Activated CD8-positive, alpha-beta memory T cell treated with anti-CD3 and anti-CD28 coated beads, Interleukin-2, amount 50 U/mL, for 24 hours (primary cell): ENCODE data around the gene BRF1.
"Not testable (repeated sequence)": the region's sequence is repeated elsewhere in the genome, so short reads cannot be mapped to it uniquely, and the experiment has no call there.

Experiments
- DNase-seq: peaks from one replicate; pipeline ENCODE4 v3.0.0-alpha.2; 2020; ENCODE audit errors: extremely low read depth

The BRF1 gene

GRCh38 chr14:105315941-105316576 lies 15.3 kb upstream of the BRF1 start:
- no peak for DNase-seq

GRCh38 chr14:105315211-105315721 lies 14.5 kb upstream of the BRF1 start:
- DNase-seq = no peak

- no peak for DNase-seq
Measured at GRCh38 chr14:105314287-105315200, 13.7 kb upstream of the BRF1 start, which contains the start of gene PACS2. PACS2 (plus strand) TSS chr14:105314748; CDS start chr14:105314919, 171 bp downstream.

- no peak for DNase-seq
Measured at GRCh38 chr14:105313381-105314286, 12.8 kb upstream of the BRF1 start.

DNA sequence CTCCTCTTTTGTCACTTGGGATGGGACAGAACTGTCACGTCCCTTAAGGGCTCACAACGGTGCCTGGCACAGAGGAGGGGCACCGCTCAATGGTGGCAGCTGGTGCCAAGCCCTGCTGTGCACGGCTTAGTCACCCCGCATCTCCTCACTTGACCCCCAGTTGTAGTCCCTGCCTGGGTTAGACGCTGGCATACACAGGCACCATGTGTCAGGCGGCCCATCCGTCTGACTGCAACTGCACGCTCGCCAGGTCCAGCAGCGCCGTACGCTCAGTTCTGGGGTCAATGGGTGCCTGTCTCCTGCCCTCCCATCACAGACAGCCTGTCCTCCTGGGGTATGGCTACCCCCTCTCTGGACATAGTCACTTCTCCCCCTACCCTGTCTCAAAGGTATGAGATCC lies 12.2 kb upstream of the BRF1 start:
- no peak for DNase-seq

GRCh38 chr14:105311838-105312237 lies 11.0 kb upstream of the BRF1 start:
- no peak for DNase-seq

GRCh38 chr14:105309371-105309770 lies 8.6 kb upstream of the BRF1 start:
- DNase-seq = no peak

GRCh38 chr14:105307052-105307727 lies 6.4 kb upstream of the BRF1 start:
- no peak for DNase-seq

DNA sequence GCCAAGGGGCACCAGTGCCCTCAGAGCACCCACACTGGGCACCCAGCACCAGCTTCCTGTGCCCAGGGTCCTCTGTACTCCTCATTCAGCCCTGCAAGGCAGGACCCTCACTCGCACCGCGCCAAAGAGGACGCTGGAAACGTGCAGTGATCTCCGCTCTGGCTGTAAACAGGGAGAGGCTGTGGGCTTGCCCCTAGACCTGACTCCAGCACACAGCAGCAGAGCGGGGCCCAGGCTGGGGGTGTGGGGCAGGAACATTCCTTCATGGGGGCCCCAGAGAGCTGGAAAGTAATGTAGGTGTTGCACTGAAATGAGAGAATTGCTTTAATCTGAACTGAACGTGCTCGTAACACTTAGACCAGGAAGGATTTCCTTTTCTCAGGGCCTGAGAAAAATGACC lies 5.0 kb upstream of the BRF1 start:
- DNase-seq = no peak

- no peak for DNase-seq
Measured at GRCh38 chr14:105305345-105305744, 4.5 kb upstream of the BRF1 start.

- DNase-seq = no peak
Measured at GRCh38 chr14:105304565-105304964, 3.8 kb upstream of the BRF1 start.

- no peak for DNase-seq
Measured at GRCh38 chr14:105303949-105304348, 3.1 kb upstream of the BRF1 start.

DNA sequence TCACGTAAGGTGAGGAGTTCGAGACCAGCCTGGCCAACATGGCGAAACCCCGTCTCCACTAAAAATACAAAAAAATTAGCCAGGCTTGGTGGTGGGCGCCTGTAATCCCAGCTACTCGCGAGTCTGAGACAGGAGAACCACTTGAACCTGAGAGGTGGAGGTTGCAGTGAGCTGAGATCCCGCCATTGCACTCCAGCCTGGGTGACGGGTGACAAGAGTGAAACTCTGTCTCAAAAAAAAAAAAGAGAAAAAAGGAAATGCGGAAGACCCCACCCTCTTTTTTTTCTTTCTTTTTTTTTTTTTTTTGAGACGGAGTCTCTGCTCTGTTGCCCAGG lies 1.1 kb upstream of the BRF1 start:
- not testable (repeated sequence) for DNase-seq

GRCh38 chr14:105301103-105301914 lies 508 bp upstream of the BRF1 start:
- DNase-seq = peak; percentile 99

DNA sequence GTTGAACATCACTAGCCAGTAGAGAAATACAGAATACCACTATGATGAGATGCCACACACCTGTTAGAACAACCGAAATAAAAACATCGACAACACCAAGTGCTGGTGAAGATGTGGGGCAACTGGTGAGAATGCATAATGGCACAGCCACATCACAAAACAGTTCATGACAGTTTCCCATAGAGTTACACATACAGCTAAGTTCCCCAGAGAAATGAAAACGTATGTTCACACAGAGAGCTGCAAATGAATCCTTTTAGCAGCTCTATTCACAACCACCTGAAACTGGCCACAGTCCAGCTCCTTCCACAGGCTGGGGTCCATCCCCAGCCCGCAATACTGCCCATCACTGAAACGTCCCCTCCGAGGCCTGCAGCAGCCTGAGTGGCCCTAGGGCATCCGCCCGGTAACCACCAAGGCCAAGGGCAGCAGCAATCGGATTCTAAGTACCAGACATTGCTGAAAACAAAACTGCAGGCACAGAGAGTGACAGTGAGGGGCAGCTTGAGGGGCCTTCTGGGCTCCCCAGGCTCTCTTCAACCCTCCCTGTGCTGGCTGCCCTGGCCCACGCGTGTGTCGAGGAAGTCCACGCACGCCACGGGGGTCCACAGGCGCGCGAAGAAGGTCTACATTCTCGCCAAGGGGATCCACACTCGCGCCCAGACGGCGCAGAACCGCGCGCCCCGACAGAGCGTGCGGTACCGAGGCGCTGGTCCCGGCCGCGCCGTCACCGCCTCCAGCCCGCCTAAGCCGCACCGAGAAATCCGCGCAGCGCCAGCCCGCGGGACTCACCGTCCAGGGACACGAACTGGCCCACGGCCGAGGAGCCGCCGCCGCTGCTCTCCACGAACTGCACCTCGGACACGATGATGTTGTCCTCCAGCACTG lies 903 bp downstream of the BRF1 start:
- DNase-seq = no peak

DNA sequence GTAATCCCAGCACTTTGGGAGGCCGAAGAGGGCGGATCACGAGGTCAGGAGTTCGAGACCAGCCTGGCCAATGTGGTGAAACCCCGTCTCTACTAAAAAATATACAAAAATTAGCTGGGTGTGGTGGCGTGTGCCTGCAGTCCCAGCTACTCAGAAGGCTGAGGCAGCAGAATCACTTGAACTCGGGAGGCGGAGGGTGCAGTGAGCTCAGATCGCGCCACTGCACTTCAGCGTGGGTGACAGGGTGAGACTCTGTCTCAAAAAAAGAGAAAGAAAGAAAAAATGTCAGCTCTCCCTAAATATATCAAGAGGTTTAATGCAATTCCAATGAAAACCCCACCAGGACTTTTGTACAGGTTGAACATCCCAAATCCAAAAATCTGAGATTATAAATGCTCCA lies 3.5 kb downstream of the BRF1 start:
- DNase-seq = not testable (repeated sequence)

GRCh38 chr14:105294142-105294597 lies 6.6 kb downstream of the BRF1 start:
- no peak for DNase-seq

DNA sequence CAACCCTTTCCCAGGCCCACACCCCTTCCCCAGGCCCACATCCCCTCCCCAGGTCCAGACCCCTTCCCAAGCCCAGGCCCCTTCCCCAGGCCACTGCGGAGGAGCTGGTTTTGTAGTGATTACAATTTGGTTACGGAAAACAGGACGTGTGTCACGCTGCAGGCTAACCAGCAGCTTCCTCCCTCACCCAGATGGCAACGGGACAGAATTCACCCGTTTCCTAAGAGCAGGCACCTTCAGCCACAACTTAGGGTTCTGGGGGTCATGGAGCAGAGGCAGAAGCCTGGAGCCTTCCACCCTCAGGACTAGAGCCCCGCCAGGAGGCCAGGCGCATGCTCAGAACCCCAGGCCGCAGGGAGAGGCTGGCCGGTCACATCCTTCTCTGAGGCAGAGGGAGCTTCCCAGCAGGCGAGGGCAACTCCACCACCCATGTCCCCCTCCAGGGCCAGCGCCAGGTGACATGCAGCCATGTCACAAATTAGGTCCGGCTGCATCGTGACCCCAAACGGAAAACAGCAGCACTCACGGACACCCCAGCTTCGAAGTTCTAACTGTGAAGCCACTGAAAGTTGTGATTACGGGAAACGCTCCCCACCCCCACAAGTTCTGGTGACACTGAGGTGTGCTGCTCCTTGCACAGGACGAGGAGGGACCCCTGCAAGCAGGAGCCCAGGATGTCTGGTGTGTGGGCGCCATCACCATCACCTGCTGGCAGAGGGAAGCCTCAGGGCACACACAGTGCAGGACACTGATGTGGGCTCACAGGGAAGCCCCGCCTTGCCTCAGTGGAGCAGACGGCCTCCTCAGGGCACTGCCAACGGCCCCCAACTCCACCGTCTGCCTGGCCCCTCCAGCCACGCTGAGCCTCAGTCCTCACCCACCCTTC lies 7.7 kb downstream of the BRF1 start:
- DNase-seq = no peak
